HCT116 (cell line): ENCODE measurements around the gene GK2. TPM values are rescaled to one million over a fixed set of nuclear protein-coding genes. Genes with fewer than 3 reads are reported as not detected.

Experiments
- ATAC-seq: fragments of 200-7000 bp; cut with Tn5 transposase; 2 replicates; pipeline ENCODE4 v1.9.1; 2020; ENCODE audit warnings: mild to moderate bottlenecking, moderate library complexity
- BruUV-seq: library from RNA; stranded (reverse); fragments of 400-500 nt; replicated peaks from 2 replicates; lab custom pipeline; 2021; lab: Mats Ljungman, UMichigan
- CTCF ChIA-PET: fragments of 300-600 bp; sonication (Branson Sonifier 250); formaldehyde crosslinking; loops from one replicate; lab custom pipeline; 2021; ENCODE audit warnings: antibody characterized with exemption; lab: Charles Lee
- POLR2A ChIA-PET: fragments of 300-600, 350-600 bp; sonication (Branson Sonifier 250); formaldehyde crosslinking; loops from one replicate; lab custom pipeline; 2021; ENCODE audit warnings: antibody characterized with exemption; lab: Charles Lee
- RAD21 ChIA-PET, 2 experiments: fragments of 300-600 bp; sonication (Branson Sonifier 250); formaldehyde crosslinking; loops; one replicate each; lab custom pipeline; 2023; ENCODE audit warnings: low total read pairs in 2 of 2; ENCODE audit not compliant: uncharacterized antibody in 2 of 2, unreplicated experiment in 2 of 2, low non-redundant PET in 1 of 2; lab: Charles Lee
- DNase-seq: peaks from one replicate; pipeline ENCODE4 v3.0.0-alpha.2; 2010; ENCODE audit warnings: low read depth, low spot score
- H2AFZ ChIP-seq: fragments of 200-600 bp; shearing (Covaris generic), sonication (generic); 2 replicates; pipeline ENCODE4 v1.6.1; 2017; ENCODE audit warnings: low read depth, mixed run types, mixed read lengths, antibody characterized with exemption, low read length; ENCODE audit not compliant: poor library complexity, severe bottlenecking
- H3K27ac ChIP-seq: 2 replicates; pipeline ENCODE4 v1.5.1; 2012; ENCODE audit warnings: low read depth, low read length
- H3K27me3 ChIP-seq: fragments of 200-600 bp; sonication (generic); 2 replicates; pipeline ENCODE4 v1.6.1; 2016; ENCODE audit warnings: mixed run types, low read length, mixed read lengths; ENCODE audit not compliant: insufficient read depth
- H3K36me3 ChIP-seq, 2 experiments: fragments of 200-500 bp in 1 of 2; fragments of 200-600 bp in 1 of 2; sonication (Bioruptor generic) in 1 of 2; sonication (generic) in 1 of 2; 2 replicates each; pipeline versions ENCODE4 v1.5.1 to v1.6.1; 2014 to 2016; ENCODE audit warnings: low read length in 2 of 2, inconsistent platforms in 1 of 2, mixed read lengths in 1 of 2, mixed run types in 1 of 2; ENCODE audit not compliant: insufficient read depth in 2 of 2, control insufficient read depth in 1 of 2
- H3K4me1 ChIP-seq, 2 experiments: fragments of 200-600 bp in 1 of 2; sonication (generic) in 1 of 2; 2 replicates each; pipeline versions ENCODE4 v1.5.1 to v1.6.1; 2012 to 2017; ENCODE audit warnings: low read length in 2 of 2, inconsistent platforms in 1 of 2, mild to moderate bottlenecking in 1 of 2, mixed read lengths in 1 of 2, mixed run types in 1 of 2, moderate library complexity in 1 of 2; ENCODE audit not compliant: insufficient read depth in 2 of 2, control insufficient read depth in 1 of 2
- H3K4me2 ChIP-seq: fragments of 200-600 bp; sonication (generic); 2 replicates; pipeline ENCODE4 v1.6.1; 2017; ENCODE audit warnings: mixed run types, low read length, mixed read lengths
- H3K4me3 ChIP-seq, 2 experiments: fragments of 200-600 bp in 1 of 2; sonication (generic) in 1 of 2; replicated peaks in 1 of 2; 2 replicates each; pipeline ENCODE4 v1.5.1; 2011 to 2016; ENCODE audit warnings: low read length in 2 of 2, control low read depth in 1 of 2, low read depth in 1 of 2, mild to moderate bottlenecking in 1 of 2, mixed read lengths in 1 of 2, mixed run types in 1 of 2
- H3K79me2 ChIP-seq: fragments of 200-600 bp; sonication (generic); 2 replicates; pipeline ENCODE4 v1.6.1; 2017; ENCODE audit warnings: mild to moderate bottlenecking, mixed run types, low read length, moderate library complexity, mixed read lengths; ENCODE audit not compliant: insufficient read depth
- H3K9ac ChIP-seq: fragments of 200-600 bp; sonication (generic); 2 replicates; pipeline ENCODE4 v1.6.1; 2016; ENCODE audit warnings: low read length, mixed read lengths
- H3K9me2 ChIP-seq: fragments of 200-600 bp; sonication (generic), shearing (Covaris generic); 2 replicates; pipeline ENCODE4 v1.6.1; 2017; ENCODE audit warnings: mixed run types, mild to moderate bottlenecking, moderate library complexity; ENCODE audit not compliant: insufficient read depth
- H3K9me3 ChIP-seq, 2 experiments: fragments of 200-500 bp in 1 of 2; fragments of 200-600 bp in 1 of 2; sonication (Bioruptor generic) in 1 of 2; sonication (generic) in 1 of 2; 2 replicates each; pipeline ENCODE4 v1.6.1; 2014 to 2017; ENCODE audit warnings: low read length in 2 of 2, mixed read lengths in 2 of 2, inconsistent platforms in 1 of 2, low read depth in 1 of 2, mild to moderate bottlenecking in 1 of 2, mixed run types in 1 of 2, moderate library complexity in 1 of 2; ENCODE audit not compliant: control insufficient read depth in 1 of 2, insufficient read depth in 1 of 2
- H4K20me1 ChIP-seq: fragments of 200-600 bp; sonication (generic), shearing (Covaris generic); 2 replicates; pipeline ENCODE4 v1.6.1; 2017; ENCODE audit warnings: mixed run types, mild to moderate bottlenecking, moderate library complexity; ENCODE audit not compliant: insufficient read depth
- CBX3 ChIP-seq: IDR thresholded peaks from 2 replicates; pipeline ENCODE4 v1.6.1; 2012; ENCODE audit warnings: low read depth
- EZH2phosphoT487 ChIP-seq: fragments of 200-600 bp; IDR thresholded peaks from 2 replicates; pipeline ENCODE4 v1.6.1; 2018; ENCODE audit warnings: antibody characterized with exemption, borderline replicate concordance
- RAD21 ChIP-seq: IDR thresholded peaks from 2 replicates; pipeline ENCODE4 v1.6.1; 2012; ENCODE audit warnings: low read depth, mild to moderate bottlenecking
- SIN3A ChIP-seq: IDR thresholded peaks from 2 replicates; pipeline ENCODE4 v1.6.1; 2012; ENCODE audit warnings: low read depth
- YY1 ChIP-seq: IDR thresholded peaks from 2 replicates; pipeline ENCODE4 v1.6.1; 2011; ENCODE audit warnings: low read length, low read depth, moderate library complexity, mild to moderate bottlenecking; ENCODE audit not compliant: insufficient replicate concordance; ENCODE audit errors: extremely low read depth
- ZFX ChIP-seq: fragments of 450-650 bp; IDR thresholded peaks from 2 replicates; pipeline ENCODE4 v1.6.1; 2017
- intact Hi-C: fragments of 100-400 bp; cut with micrococcal nuclease; formaldehyde crosslinking; loops from 2 replicates; pipeline ENCODE4 v1.10.0; 2022
- total RNA-seq: library from RNA; stranded (reverse); gene quantifications from one replicate; pipeline ENCODE4 v1.2.1, GENCODE V29; 2021; ENCODE audit not compliant: unreplicated experiment
- TF ChIP-seq, protein P1 (sequence below), 3 experiments: fragments of 200-600 bp in 1 of 3; sonication (generic) in 1 of 3; IDR thresholded peaks in 2 of 3; conservative IDR thresholded peaks in 1 of 3; 2 replicates each; pipeline ENCODE4 v1.5.1; 2012 to 2017; ENCODE audit warnings: low read depth in 2 of 3, low read length in 2 of 3, antibody characterized with exemption in 1 of 3, borderline replicate concordance in 1 of 3, control low read depth in 1 of 3, mild to moderate bottlenecking in 1 of 3, mixed read lengths in 1 of 3, mixed run types in 1 of 3, moderate library complexity in 1 of 3; ENCODE audit not compliant: insufficient read depth in 1 of 3

The GK2 gene
- total RNA-seq, 1 experiment from 2014 or later: not detected

DNA sequence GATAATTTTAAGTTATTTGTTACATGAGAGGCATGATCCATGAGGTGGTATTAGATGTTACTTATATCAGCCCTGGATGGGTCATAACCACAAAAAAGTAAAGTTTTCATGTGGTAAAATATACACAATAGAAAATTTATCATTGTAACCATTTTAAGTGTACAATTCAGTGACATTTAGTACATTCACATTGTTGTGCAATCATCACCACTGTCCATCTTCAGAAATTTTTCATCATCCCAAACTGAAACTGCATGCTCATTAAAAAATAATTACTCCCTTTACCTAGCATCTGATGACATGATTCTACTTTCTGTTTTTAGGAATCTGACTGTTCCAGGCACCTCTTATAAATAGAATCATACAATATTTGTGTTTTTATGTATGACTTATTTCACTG, 11.2 kb downstream of the GK2 start:
- ChIA-PET CTCF (no interaction called here), POLR2A (no interaction called here), RAD21 (no interaction called here)
- no peak overlapping the region for H3K4me3 ChIP-seq
- H3K4me1 ChIP-seq: no peaks in the 10 kb centered on the region
- H2AFZ ChIP-seq: no peak overlapping the region
- TF ChIP-seq SIN3A: no peak
- H3K9me2 ChIP-seq: no peaks in the 10 kb centered on the region
- DNase-seq: no peak
- no peaks in the 10 kb centered on the region for H3K36me3 ChIP-seq
- no peaks in the 10 kb centered on the region for H3K79me2 ChIP-seq
- intact Hi-C loops: no loop called here
- H3K4me2 ChIP-seq: no peak overlapping the region
- H4K20me1 ChIP-seq: no peaks in the 10 kb centered on the region
- ATAC-seq: no peak
- no peak overlapping the region for H3K9ac ChIP-seq
- no peaks in the 10 kb centered on the region for H3K9me3 ChIP-seq
- H3K27me3 ChIP-seq: 0 out of 2 replicates have a peak, but pooled peaks cover 5% of the 10 kb centered on the region
- no TSS peak for BruUV-seq
- H3K27ac ChIP-seq: no peak overlapping the region

DNA sequence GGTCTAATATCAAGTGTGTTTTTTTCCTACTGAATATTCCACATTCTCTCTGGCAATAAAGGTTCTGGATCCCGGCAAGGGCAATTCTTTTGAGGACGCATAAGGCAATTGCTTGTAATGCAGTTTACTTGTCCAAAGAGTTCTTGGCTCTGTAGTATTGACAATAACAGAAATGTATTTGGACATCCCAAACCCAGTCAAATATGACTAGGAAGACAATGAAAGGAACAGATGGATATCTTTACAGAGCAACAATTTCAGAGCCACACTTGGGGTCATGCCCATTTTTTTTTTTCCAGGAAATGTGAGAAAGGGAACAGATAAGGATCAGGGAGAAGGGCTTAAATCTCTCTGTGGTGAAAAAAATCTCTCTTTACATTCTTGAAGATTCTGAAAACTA, 12.2 kb downstream of the GK2 start:
- no TSS peak for BruUV-seq
- intact Hi-C loops: no loop called here
- Histone ChIP-seq H3K9me3 (no peaks in the 10 kb centered on the region), H3K4me3 (no peak overlapping the region), H3K4me2 (no peak overlapping the region), H3K27me3 (0 out of 2 replicates have a peak, but pooled peaks cover 5% of the 10 kb centered on the region), H3K4me1 (no peaks in the 10 kb centered on the region), H3K79me2 (no peaks in the 10 kb centered on the region), H3K36me3 (no peaks in the 10 kb centered on the region), H3K27ac (no peak overlapping the region), H3K9me2 (no peaks in the 10 kb centered on the region), H4K20me1 (no peaks in the 10 kb centered on the region), H2AFZ (no peak overlapping the region), H3K9ac (no peak overlapping the region)
- CTCF ChIA-PET: no interaction called here
- ATAC-seq: no peak
- POLR2A ChIA-PET: no interaction called here
- RAD21 ChIA-PET: no interaction called here
- TF ChIP-seq, protein P1, sequence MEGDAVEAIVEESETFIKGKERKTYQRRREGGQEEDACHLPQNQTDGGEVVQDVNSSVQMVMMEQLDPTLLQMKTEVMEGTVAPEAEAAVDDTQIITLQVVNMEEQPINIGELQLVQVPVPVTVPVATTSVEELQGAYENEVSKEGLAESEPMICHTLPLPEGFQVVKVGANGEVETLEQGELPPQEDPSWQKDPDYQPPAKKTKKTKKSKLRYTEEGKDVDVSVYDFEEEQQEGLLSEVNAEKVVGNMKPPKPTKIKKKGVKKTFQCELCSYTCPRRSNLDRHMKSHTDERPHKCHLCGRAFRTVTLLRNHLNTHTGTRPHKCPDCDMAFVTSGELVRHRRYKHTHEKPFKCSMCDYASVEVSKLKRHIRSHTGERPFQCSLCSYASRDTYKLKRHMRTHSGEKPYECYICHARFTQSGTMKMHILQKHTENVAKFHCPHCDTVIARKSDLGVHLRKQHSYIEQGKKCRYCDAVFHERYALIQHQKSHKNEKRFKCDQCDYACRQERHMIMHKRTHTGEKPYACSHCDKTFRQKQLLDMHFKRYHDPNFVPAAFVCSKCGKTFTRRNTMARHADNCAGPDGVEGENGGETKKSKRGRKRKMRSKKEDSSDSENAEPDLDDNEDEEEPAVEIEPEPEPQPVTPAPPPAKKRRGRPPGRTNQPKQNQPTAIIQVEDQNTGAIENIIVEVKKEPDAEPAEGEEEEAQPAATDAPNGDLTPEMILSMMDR (IDR thresholded peaks at IDR 0.05 in 2 of 3, conservative IDR thresholded peaks at IDR 0.05 in 1 of 3; ENCODE audit: borderline replicate concordance in 1 of 3, insufficient read depth in 1 of 3, low read depth in 2 of 3, low read length in 2 of 3): no peak
- TF ChIP-seq YY1 (no peak), RAD21 (no peak), CBX3 (no peak), ZFX (no peak), EZH2phosphoT487 (no peak)
- no peak for DNase-seq
